GM23338 (cell line): Measurements from ENCODE around the gene UBL7. TPM values are rescaled to one million over a fixed set of nuclear protein-coding genes. Genes with fewer than 3 reads are reported as not detected.

Source experiments
- ATAC-seq: fragments of 200-7000 bp; cut with Tn5 transposase; 3 replicates; pipeline ENCODE4 v1.9.1; 2020
- DNase-seq: peaks from one replicate; pipeline ENCODE4 v3.0.0-alpha.2; 2015; ENCODE audit warnings: low spot score
- H2AFZ ChIP-seq: fragments of 200-600 bp; sonication (generic); 2 replicates; pipeline ENCODE4 v1.8.0; 2016; ENCODE audit warnings: antibody characterized with exemption, mild to moderate bottlenecking, moderate library complexity
- H3F3A ChIP-seq: fragments of 200-600 bp; sonication (generic); replicated peaks from 2 replicates; pipeline ENCODE4 v1.8.0; 2017; ENCODE audit warnings: antibody characterized with exemption, mixed run types, low read depth
- H3K27ac ChIP-seq: fragments of 200-600 bp; sonication (generic); 2 replicates; pipeline ENCODE4 v1.6.1; 2016; ENCODE audit warnings: low read depth
- H3K27me3 ChIP-seq: fragments of 200-600 bp; sonication (generic); 2 replicates; pipeline ENCODE4 v1.8.0; 2016; ENCODE audit warnings: mild to moderate bottlenecking, mixed run types, moderate library complexity; ENCODE audit not compliant: insufficient read depth
- H3K36me3 ChIP-seq: fragments of 200-600 bp; sonication (generic); 2 replicates; pipeline ENCODE4 v1.8.0; 2016; ENCODE audit warnings: mild to moderate bottlenecking; ENCODE audit not compliant: insufficient read depth
- H3K4me1 ChIP-seq: fragments of 200-600 bp; sonication (generic); 2 replicates; pipeline ENCODE4 v1.8.0; 2016; ENCODE audit warnings: mild to moderate bottlenecking, moderate library complexity; ENCODE audit not compliant: insufficient read depth
- H3K4me2 ChIP-seq: fragments of 200-600 bp; sonication (generic); 2 replicates; pipeline ENCODE4 v1.7.1; 2017; ENCODE audit warnings: mixed run types
- H3K4me3 ChIP-seq: fragments of 200-600 bp; sonication (generic); 2 replicates; pipeline ENCODE4 v1.6.1; 2016; ENCODE audit warnings: mixed run types
- H3K79me2 ChIP-seq: fragments of 200-600 bp; sonication (generic); replicated peaks from 2 replicates; pipeline ENCODE4 v1.8.0; 2017; ENCODE audit warnings: mild to moderate bottlenecking; ENCODE audit not compliant: insufficient read depth
- H3K9me2 ChIP-seq: fragments of 200-600 bp; sonication (generic); 2 replicates; pipeline ENCODE4 v1.8.0; 2017; ENCODE audit not compliant: insufficient read depth
- H4K20me1 ChIP-seq: fragments of 200-600 bp; sonication (generic); replicated peaks from 2 replicates; pipeline ENCODE4 v1.8.0; 2017; ENCODE audit warnings: mild to moderate bottlenecking; ENCODE audit not compliant: insufficient read depth
- H3K27ac Mint-ChIP-seq: 2 replicates; pipeline ENCODE4 v1.8.0; 2020; ENCODE audit warnings: inconsistent platforms, mild to moderate bottlenecking, moderate library complexity, mixed read lengths
- H3K27me3 Mint-ChIP-seq: 3 replicates; pipeline ENCODE4 v1.8.0; 2022; ENCODE audit warnings: low read depth, mild to moderate bottlenecking, moderate library complexity, mixed read lengths, inconsistent platforms; ENCODE audit not compliant: insufficient read depth, poor library complexity
- H3K36me3 Mint-ChIP-seq: 3 replicates; pipeline ENCODE4 v1.8.0; 2021; ENCODE audit warnings: low read depth, mild to moderate bottlenecking, inconsistent platforms, moderate library complexity, mixed read lengths
- H3K4me1 Mint-ChIP-seq: 3 replicates; pipeline ENCODE4 v1.8.0; 2020; ENCODE audit warnings: mild to moderate bottlenecking, inconsistent platforms, mixed read lengths
- H3K4me3 Mint-ChIP-seq: 3 replicates; pipeline ENCODE4 v1.8.0; 2021; ENCODE audit warnings: moderate library complexity, mild to moderate bottlenecking, inconsistent platforms, mixed read lengths
- H3K9me3 Mint-ChIP-seq: 3 replicates; pipeline ENCODE4 v1.8.0; 2020; ENCODE audit warnings: moderate library complexity, mild to moderate bottlenecking, inconsistent platforms, mixed read lengths
- CREB1 ChIP-seq: fragments of 250-450 bp; sonication (Bioruptor Pico); IDR thresholded peaks from 2 replicates; pipeline ENCODE4 v1.5.0; 2020; ENCODE audit warnings: low read depth, mild to moderate bottlenecking, moderate library complexity
- CTCF ChIP-seq, 2 experiments: fragments of 200-600 bp in 1 of 2; sonication (generic) in 1 of 2; conservative IDR thresholded peaks; 2 replicates each; pipeline versions ENCODE4 v1.5.1 to v1.6.1; 2016 to 2017; ENCODE audit warnings: antibody characterized with exemption in 2 of 2, low read depth in 2 of 2, mild to moderate bottlenecking in 2 of 2, moderate library complexity in 1 of 2
- ETS1 ChIP-seq: IDR thresholded peaks from 2 replicates; pipeline ENCODE4 v1.6.1; 2016; ENCODE audit warnings: antibody characterized with exemption
- EZH2 ChIP-seq: fragments of 200-600 bp; sonication (generic); IDR thresholded peaks from one replicate; pipeline ENCODE4 v1.8.0; 2017; ENCODE audit warnings: antibody characterized with exemption, mild to moderate bottlenecking, low read depth; ENCODE audit not compliant: unreplicated experiment
- EZH2phosphoT487 ChIP-seq: fragments of 200-600 bp; sonication (generic); IDR thresholded peaks from one replicate; pipeline ENCODE4 v1.8.1; 2018; ENCODE audit warnings: antibody characterized with exemption; ENCODE audit not compliant: unreplicated experiment
- JUNB ChIP-seq: IDR thresholded peaks from one replicate; pipeline ENCODE4 v1.6.1; 2016; ENCODE audit warnings: antibody characterized with exemption; ENCODE audit not compliant: unreplicated experiment
- NANOG ChIP-seq: IDR thresholded peaks from 2 replicates; pipeline ENCODE4 v1.6.1; 2016; ENCODE audit warnings: antibody characterized with exemption, borderline replicate concordance
- POLR2AphosphoS5 ChIP-seq: IDR thresholded peaks from 2 replicates; pipeline ENCODE4 v1.6.1; 2016; ENCODE audit warnings: antibody characterized with exemption, low read depth
- REST ChIP-seq: IDR thresholded peaks from one replicate; pipeline ENCODE4 v1.6.1; 2018; ENCODE audit warnings: antibody characterized with exemption; ENCODE audit not compliant: unreplicated experiment
- STAT1 ChIP-seq: IDR thresholded peaks from one replicate; pipeline ENCODE4 v1.6.1; 2016; ENCODE audit warnings: antibody characterized with exemption; ENCODE audit not compliant: unreplicated experiment
- ZNF114 ChIP-seq: fragments of 250-450 bp; sonication (Bioruptor Pico); IDR thresholded peaks from 2 replicates; pipeline ENCODE4 v1.5.0; 2020; ENCODE audit warnings: mild to moderate bottlenecking, moderate library complexity
- ZNF331 ChIP-seq: fragments of 250-450 bp; sonication (Bioruptor Pico); IDR thresholded peaks from 2 replicates; pipeline ENCODE4 v1.5.0; 2020; ENCODE audit warnings: low read depth, mild to moderate bottlenecking, moderate library complexity
- ZNF462 ChIP-seq: fragments of 250-450 bp; sonication (Bioruptor Pico); IDR thresholded peaks from 2 replicates; pipeline ENCODE4 v1.5.0; 2020; ENCODE audit warnings: mild to moderate bottlenecking, moderate library complexity
- polyA plus RNA-seq: library from polyadenylated mRNA; unstranded; fragments of >200 nt; fragmentation: Nextera tagmentation; extraction: Ambion mirVana; gene quantifications from 2 replicates; pipeline ENCODE4 v1.2.1, GENCODE V29; 2016
- total RNA-seq: library from RNA; depleted of rRNA; stranded (reverse); fragments of >200 nt; shearing (Covaris generic); gene quantifications from 2 replicates; pipeline ENCODE4 v1.2.3, GENCODE V29; 2014

UBL7 gene
- total and polyA plus RNA-seq, 2 experiments from 2014 or later = 73.7 to 99.2 TPM

GRCh38 chr15:74466570-74466969, 5.6 kb upstream of the UBL7 start:
- no peak for ATAC-seq
- no peak for TF ChIP-seq STAT1
- no peak for TF ChIP-seq POLR2AphosphoS5
- no peak for TF ChIP-seq ZNF331 (CRISPR knock-in tag)
- TF ChIP-seq REST = no peak
- TF ChIP-seq NANOG = no peak
- no peak for TF ChIP-seq ZNF462 (CRISPR knock-in tag)
- no peak for TF ChIP-seq ETS1
- no peak for TF ChIP-seq EZH2phosphoT487
- no peak for TF ChIP-seq CREB1
- TF ChIP-seq EZH2 = no peak
- no peak for TF ChIP-seq JUNB
- no peak for TF ChIP-seq ZNF114 (CRISPR knock-in tag)
- no peak for TF ChIP-seq CTCF (conservative IDR thresholded peaks at IDR 0.05; ENCODE audit: low read depth in 2 of 2)
- Histone ChIP-seq H3K9me2 (no peaks in the 10 kb centered on the region), H3K4me1 (peaks cover 9% of the 10 kb centered on the region; the same call in 1 of the 2 replicates), H3K27ac (no peak overlapping the region), H2AFZ (no peak overlapping the region), H4K20me1 (no peaks in the 10 kb centered on the region), H3K4me2 (no peak overlapping the region), H3K4me3 (no peak overlapping the region), H3K27me3 (no peaks in the 10 kb centered on the region), H3F3A (peaks cover 4% of the 10 kb centered on the region; the same call in 1 of the 2 replicates), H3K36me3 (no peaks in the 10 kb centered on the region; the same call in 1 of the 2 replicates), H3K79me2 (peaks cover 16% of the 10 kb centered on the region)
- H3K9me3 Mint-ChIP-seq = peaks cover 14% of the 10 kb centered on the region
- no peak overlapping the region for H3K4me3 Mint-ChIP-seq
- no peak for DNase-seq
- peaks cover 13% of the 10 kb centered on the region; the same call in 2 of the 3 replicates for H3K4me1 Mint-ChIP-seq
- H3K27ac Mint-ChIP-seq = no peak overlapping the region
- peaks cover 65% of the 10 kb centered on the region for H3K36me3 Mint-ChIP-seq
- H3K27me3 Mint-ChIP-seq = peaks cover 3% of the 10 kb centered on the region
